ENCODE measurements around the gene RIPK1.
"Not testable (repeated sequence)": the region's sequence is repeated elsewhere in the genome, so short reads cannot be mapped to it uniquely, and the experiment has no call there.

DNA sequence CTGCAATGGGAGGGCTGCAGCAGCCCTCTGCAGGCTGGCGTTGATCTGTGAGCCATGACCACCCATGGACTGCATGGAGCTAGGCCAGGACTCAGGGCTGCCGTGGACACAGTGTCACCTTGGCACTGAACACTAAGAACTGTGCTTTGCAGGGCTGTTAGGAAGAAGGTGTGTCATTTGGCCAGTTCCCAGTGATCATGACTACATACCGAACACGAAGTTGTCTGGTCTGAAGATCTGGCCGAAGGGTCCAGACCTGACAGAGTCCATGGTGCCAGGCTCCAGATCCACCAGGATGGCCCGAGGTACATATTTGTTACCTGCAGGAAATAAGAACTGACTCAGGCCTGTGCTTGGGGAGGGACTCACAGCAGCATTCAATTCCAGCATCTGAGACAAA is 87.1 kb downstream of the RIPK1 start:
- TF ChIP-seq, protein P1, sequence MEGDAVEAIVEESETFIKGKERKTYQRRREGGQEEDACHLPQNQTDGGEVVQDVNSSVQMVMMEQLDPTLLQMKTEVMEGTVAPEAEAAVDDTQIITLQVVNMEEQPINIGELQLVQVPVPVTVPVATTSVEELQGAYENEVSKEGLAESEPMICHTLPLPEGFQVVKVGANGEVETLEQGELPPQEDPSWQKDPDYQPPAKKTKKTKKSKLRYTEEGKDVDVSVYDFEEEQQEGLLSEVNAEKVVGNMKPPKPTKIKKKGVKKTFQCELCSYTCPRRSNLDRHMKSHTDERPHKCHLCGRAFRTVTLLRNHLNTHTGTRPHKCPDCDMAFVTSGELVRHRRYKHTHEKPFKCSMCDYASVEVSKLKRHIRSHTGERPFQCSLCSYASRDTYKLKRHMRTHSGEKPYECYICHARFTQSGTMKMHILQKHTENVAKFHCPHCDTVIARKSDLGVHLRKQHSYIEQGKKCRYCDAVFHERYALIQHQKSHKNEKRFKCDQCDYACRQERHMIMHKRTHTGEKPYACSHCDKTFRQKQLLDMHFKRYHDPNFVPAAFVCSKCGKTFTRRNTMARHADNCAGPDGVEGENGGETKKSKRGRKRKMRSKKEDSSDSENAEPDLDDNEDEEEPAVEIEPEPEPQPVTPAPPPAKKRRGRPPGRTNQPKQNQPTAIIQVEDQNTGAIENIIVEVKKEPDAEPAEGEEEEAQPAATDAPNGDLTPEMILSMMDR (IDR thresholded peaks at IDR 0.05), result not testable (repeated sequence)
- TF ChIP-seq EP300 (IDR thresholded peaks at IDR 0.05), result not testable (repeated sequence)
